HepG2 (cell line): ENCODE data around the gene LASP1. TPM values are rescaled to one million over a fixed set of nuclear protein-coding genes. Genes with fewer than 3 reads are reported as not detected.

Experiments
- GPN1 ChIP-seq: sonication (generic); formaldehyde crosslinking; IDR thresholded peaks from 2 replicates; pipeline ENCODE4 v1.5.1; 2020; ENCODE audit warnings: missing genetic modification reagents, borderline replicate concordance
- MTA3 ChIP-seq: sonication (generic); formaldehyde crosslinking; IDR thresholded peaks from 2 replicates; pipeline ENCODE4 v1.4.0; 2020; ENCODE audit warnings: missing genetic modification reagents
- NFYC ChIP-seq: IDR thresholded peaks from 2 replicates; pipeline ENCODE4 v1.6.1; 2016; ENCODE audit warnings: missing genetic modification reagents, missing compliant biosample characterization
- RARG ChIP-seq: sonication (generic); formaldehyde crosslinking; IDR thresholded peaks from 2 replicates; pipeline ENCODE4 v1.4.0; 2020; ENCODE audit warnings: low read depth, mild to moderate bottlenecking, missing genetic modification reagents
- XRCC5 ChIP-seq: fragments of 200-400 bp; formaldehyde crosslinking; optimal IDR thresholded peaks from 2 replicates; pipeline ENCODE3; 2017; ENCODE audit warnings: mild to moderate bottlenecking, low read length
- ZNF10 ChIP-seq: sonication (generic); formaldehyde crosslinking; IDR thresholded peaks from 2 replicates; pipeline ENCODE4 v1.4.0; 2020; ENCODE audit warnings: mild to moderate bottlenecking, low read depth, missing genetic modification reagents, borderline replicate concordance
- ZNF234 ChIP-seq: sonication (generic); formaldehyde crosslinking; conservative IDR thresholded peaks from 2 replicates; pipeline ENCODE4 v1.5.1; 2020; ENCODE audit warnings: mild to moderate bottlenecking, missing genetic modification reagents
- ZNF431 ChIP-seq: sonication (generic); formaldehyde crosslinking; IDR thresholded peaks from 2 replicates; pipeline ENCODE4 v1.9.0; 2022; ENCODE audit warnings: missing genetic modification reagents, low read depth, mild to moderate bottlenecking, borderline replicate concordance
- ZNF451 ChIP-seq: sonication (generic); formaldehyde crosslinking; IDR thresholded peaks from 2 replicates; pipeline ENCODE4 v1.5.0; 2020; ENCODE audit warnings: mild to moderate bottlenecking, missing genetic modification reagents
- ZNF598 ChIP-seq: sonication (generic); formaldehyde crosslinking; IDR thresholded peaks from 2 replicates; pipeline ENCODE4 v1.5.1; 2020; ENCODE audit warnings: mild to moderate bottlenecking, missing genetic modification reagents, borderline replicate concordance
- ZNF660 ChIP-seq: sonication (generic); formaldehyde crosslinking; IDR thresholded peaks from 2 replicates; pipeline ENCODE4 v1.5.1; 2020; ENCODE audit warnings: mild to moderate bottlenecking, low read depth, missing genetic modification reagents, borderline replicate concordance
- polyA plus RNA-seq, 8 experiments: library from polyadenylated mRNA; depleted of rRNA in 3 of 8; stranded (reverse) in 7 of 8; unstranded in 1 of 8; fragments of >200 nt; fragmentation: Illumina TruSeq in 4 of 8; extraction: Trizol in 4 of 8; gene quantifications; 2 replicates each; pipeline versions ENCODE4 v1.2.1 to v1.2.3, GENCODE V29; 2011 to 2016; ENCODE audit warnings: low read depth in 4 of 8, missing spikeins in 1 of 8, mixed read lengths in 1 of 8; ENCODE audit not compliant: insufficient read depth in 1 of 8
- total RNA-seq, 5 experiments: library from RNA; depleted of rRNA; stranded (reverse); fragments of >200 nt; fragmentation: Illumina TruSeq; extraction: Trizol; gene quantifications; 2 replicates each; pipeline ENCODE4 v1.2.3, GENCODE V29; 2016; ENCODE audit warnings: low read depth in 1 of 5
- TF ChIP-seq, protein P1 (sequence below): sonication (generic); formaldehyde crosslinking; IDR thresholded peaks from 2 replicates; pipeline ENCODE4 v1.4.0; 2020; ENCODE audit warnings: mild to moderate bottlenecking, missing genetic modification reagents, borderline replicate concordance
- TF ChIP-seq, protein P2 (sequence below): sonication (generic); formaldehyde crosslinking; IDR thresholded peaks from 2 replicates; pipeline ENCODE4 v1.5.0; 2020; ENCODE audit warnings: missing genetic modification reagents
- TF ChIP-seq, protein P3 (sequence below): sonication (generic); formaldehyde crosslinking; IDR thresholded peaks from 2 replicates; pipeline ENCODE4 v1.4.0; 2020; ENCODE audit warnings: mild to moderate bottlenecking, missing genetic modification reagents

Gene LASP1
- total and polyA plus RNA-seq, 2 of the 13 experiments (the other 11 are each of a cell fraction or from before 2014, with no cell fraction given), result 70.1 to 97.0 TPM

DNA sequence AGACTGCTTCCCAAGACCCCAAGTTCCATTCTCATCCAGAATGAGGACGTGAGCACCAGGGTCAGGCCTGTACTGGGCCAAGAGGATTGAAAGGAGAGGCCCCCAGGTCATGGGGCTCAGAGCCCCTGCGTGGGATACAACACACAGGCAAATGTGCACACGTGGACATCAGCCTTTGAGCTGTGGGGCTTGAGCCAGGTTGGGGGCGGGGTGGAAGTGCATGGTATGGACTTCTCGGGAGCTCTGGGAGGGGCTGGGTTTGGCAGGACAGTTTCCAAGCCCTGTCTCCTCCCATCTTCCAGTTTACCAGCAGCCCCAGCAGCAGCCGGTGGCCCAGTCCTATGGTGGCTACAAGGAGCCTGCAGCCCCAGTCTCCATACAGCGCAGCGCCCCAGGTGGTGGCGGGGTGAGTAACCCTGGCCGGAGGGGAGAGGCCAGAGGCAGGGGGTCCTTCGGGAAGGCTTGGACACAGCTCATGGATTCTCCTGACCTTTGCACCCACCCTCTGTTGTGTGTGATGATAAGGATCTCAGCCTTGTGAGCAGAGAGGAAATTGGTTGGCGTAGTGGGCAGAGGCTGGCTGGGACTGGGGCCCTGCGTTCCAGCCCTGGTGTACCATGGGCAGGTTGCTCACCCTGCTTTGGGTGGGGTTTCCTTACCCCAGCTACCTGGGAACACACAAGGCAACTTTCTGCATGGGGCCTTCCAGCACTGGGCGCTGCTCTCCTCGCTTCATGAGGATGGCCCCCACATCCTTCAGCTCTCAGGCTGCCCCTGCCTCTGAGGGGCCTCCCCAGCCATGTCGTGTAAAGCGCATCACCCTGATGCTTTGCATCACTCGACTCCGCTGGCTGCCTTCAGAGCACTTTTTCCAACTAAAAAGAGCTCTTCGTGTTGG lies 45.1 kb downstream of the LASP1 start (continued):
- TF ChIP-seq, protein P1, sequence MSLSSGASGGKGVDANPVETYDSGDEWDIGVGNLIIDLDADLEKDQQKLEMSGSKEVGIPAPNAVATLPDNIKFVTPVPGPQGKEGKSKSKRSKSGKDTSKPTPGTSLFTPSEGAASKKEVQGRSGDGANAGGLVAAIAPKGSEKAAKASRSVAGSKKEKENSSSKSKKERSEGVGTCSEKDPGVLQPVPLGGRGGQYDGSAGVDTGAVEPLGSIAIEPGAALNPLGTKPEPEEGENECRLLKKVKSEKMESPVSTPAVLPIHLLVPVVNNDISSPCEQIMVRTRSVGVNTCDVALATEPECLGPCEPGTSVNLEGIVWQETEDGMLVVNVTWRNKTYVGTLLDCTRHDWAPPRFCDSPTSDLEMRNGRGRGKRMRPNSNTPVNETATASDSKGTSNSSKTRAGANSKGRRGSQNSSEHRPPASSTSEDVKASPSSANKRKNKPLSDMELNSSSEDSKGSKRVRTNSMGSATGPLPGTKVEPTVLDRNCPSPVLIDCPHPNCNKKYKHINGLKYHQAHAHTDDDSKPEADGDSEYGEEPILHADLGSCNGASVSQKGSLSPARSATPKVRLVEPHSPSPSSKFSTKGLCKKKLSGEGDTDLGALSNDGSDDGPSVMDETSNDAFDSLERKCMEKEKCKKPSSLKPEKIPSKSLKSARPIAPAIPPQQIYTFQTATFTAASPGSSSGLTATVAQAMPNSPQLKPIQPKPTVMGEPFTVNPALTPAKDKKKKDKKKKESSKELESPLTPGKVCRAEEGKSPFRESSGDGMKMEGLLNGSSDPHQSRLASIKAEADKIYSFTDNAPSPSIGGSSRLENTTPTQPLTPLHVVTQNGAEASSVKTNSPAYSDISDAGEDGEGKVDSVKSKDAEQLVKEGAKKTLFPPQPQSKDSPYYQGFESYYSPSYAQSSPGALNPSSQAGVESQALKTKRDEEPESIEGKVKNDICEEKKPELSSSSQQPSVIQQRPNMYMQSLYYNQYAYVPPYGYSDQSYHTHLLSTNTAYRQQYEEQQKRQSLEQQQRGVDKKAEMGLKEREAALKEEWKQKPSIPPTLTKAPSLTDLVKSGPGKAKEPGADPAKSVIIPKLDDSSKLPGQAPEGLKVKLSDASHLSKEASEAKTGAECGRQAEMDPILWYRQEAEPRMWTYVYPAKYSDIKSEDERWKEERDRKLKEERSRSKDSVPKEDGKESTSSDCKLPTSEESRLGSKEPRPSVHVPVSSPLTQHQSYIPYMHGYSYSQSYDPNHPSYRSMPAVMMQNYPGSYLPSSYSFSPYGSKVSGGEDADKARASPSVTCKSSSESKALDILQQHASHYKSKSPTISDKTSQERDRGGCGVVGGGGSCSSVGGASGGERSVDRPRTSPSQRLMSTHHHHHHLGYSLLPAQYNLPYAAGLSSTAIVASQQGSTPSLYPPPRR (CRISPR knock-in tag), result peak; percentile 48; the same call in 1 of the 2 replicates
- TF ChIP-seq ZNF598 (CRISPR knock-in tag), result no peak
- TF ChIP-seq MTA3, result no peak
- 0 out of 2 replicates have a peak, but pooled peaks have one; percentile 15 for TF ChIP-seq ZNF431 (CRISPR knock-in tag)
- no peak for TF ChIP-seq GPN1 (CRISPR knock-in tag)
- TF ChIP-seq ZNF660 (CRISPR knock-in tag), result no peak
- TF ChIP-seq ZNF10 (CRISPR knock-in tag), result no peak
- TF ChIP-seq NFYC (CRISPR knock-in tag), result no peak
- no peak for TF ChIP-seq ZNF234 (CRISPR knock-in tag)
- TF ChIP-seq XRCC5, result peak; percentile 99
- TF ChIP-seq RARG (CRISPR knock-in tag), result no peak
- TF ChIP-seq, protein P2, sequence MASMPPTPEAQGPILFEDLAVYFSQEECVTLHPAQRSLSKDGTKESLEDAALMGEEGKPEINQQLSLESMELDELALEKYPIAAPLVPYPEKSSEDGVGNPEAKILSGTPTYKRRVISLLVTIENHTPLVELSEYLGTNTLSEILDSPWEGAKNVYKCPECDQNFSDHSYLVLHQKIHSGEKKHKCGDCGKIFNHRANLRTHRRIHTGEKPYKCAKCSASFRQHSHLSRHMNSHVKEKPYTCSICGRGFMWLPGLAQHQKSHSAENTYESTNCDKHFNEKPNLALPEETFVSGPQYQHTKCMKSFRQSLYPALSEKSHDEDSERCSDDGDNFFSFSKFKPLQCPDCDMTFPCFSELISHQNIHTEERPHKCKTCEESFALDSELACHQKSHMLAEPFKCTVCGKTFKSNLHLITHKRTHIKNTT, result no peak
- TF ChIP-seq, protein P3, sequence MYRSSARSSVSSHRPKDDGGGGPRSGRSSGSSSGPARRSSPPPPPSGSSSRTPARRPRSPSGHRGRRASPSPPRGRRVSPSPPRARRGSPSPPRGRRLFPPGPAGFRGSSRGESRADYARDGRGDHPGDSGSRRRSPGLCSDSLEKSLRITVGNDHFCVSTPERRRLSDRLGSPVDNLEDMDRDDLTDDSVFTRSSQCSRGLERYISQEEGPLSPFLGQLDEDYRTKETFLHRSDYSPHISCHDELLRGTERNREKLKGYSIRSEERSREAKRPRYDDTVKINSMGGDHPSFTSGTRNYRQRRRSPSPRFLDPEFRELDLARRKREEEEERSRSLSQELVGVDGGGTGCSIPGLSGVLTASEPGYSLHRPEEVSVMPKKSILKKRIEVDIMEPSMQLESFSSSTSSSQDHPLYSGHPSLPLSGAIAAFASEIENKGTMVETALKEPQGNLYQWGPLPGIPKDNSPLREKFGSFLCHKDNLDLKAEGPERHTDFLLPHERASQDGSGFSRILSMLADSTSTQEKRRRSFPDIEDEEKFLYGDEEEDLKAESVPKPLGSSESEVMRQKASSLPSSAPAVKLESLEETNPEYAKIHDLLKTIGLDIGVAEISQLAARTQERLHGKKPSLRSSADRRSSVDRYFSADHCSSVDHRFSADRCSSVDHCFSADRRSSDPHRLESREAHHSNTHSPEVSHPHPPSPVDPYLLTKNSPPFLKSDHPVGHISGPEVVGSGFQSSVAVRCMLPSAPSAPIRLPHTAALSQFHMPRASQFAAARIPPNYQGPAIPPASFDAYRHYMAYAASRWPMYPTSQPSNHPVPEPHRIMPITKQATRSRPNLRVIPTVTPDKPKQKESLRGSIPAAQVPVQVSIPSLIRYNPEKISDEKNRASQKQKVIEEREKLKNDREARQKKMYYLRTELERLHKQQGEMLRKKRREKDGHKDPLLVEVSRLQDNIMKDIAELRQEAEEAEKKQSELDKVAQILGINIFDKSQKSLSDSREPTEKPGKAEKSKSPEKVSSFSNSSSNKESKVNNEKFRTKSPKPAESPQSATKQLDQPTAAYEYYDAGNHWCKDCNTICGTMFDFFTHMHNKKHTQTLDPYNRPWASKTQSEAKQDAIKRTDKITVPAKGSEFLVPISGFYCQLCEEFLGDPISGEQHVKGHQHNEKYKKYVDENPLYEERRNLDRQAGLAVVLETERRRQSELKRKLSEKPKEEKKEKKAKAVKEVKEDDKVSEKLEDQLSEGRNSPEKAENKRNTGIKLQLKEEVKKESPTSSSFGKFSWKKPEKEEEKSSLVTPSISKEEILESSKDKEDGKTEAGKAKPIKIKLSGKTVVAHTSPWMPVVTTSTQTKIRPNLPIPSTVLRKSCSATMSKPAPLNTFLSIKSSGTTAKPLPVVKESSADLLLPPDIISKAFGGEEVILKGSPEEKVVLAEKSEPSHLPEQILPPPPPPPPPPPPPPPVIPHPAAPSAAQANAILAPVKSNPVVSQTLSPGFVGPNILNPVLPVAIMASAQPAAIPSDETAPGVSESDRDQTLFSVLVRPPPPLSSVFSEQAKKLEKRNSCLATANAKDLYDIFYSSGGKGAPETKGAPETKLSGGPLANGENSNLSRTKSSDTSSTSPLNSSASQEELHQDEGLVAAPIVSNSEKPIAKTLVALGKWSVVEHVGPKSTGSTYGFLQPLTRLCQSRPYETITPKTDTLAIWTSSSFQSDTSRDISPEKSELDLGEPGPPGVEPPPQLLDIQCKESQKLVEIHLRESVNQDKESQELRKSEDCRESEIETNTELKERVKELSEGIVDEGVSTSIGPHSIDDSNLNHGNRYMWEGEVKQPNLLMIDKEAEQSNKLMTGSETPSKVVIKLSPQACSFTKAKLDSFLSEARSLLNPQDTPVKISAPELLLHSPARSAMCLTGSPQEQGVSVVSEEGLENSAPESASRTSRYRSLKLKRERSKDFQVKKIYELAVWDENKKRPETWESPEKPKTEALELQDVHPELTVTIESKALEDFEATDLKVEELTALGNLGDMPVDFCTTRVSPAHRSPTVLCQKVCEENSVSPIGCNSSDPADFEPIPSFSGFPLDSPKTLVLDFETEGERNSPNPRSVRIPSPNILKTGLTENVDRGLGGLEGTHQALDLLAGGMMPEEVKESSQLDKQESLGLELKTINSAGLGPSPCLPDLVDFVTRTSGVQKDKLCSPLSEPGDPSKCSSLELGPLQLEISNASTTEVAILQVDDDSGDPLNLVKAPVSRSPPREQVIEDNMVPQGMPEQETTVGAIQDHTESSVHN (CRISPR knock-in tag), result peak; percentile 55; the same call in 1 of the 2 replicates
- peak; percentile 61; the same call in 1 of the 2 replicates for TF ChIP-seq ZNF451 (CRISPR knock-in tag)
